ENCODE results near the gene TARDBP.
"Not testable (repeated sequence)": the region's sequence is repeated elsewhere in the genome, so short reads cannot be mapped to it uniquely, and the experiment has no call there.

Gene TARDBP

DNA sequence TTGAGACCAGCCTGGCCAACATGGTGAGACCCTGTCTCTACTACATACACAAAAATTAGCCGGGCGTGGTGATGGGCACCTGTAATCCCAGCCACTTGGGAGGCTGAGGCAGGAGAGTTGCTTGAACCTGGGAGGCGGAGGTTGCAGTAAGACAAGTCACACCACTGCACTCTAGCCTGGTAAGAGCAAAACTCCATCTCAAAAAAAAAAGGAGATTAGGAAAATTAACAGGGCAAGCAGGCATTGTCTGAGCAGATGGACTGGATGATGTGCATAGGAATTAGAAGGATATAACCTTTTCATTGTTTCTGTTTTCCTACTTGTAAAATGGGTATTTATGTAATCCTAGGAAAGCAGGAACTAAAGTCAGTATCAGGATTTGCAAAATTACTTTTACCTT is 15.6 kb downstream of the TARDBP start:
- H3K9me3 ChIP-seq (ENCODE audit: control insufficient read depth, insufficient read depth, low read length), result no peaks in the 10 kb centered on the region
- H3K4me1 ChIP-seq (ENCODE audit: control insufficient read depth, insufficient read depth, low read length), result no peaks in the 10 kb centered on the region
- peaks cover 43% of the 10 kb centered on the region for H3K36me3 ChIP-seq (ENCODE audit: control insufficient read depth, insufficient read depth, low read length)
- no peak overlapping the region for H3K9ac ChIP-seq (ENCODE audit: low read depth, low read length)
- no peak overlapping the region for H3K4me3 ChIP-seq (ENCODE audit: low read depth, low read length)
- no peaks in the 10 kb centered on the region for H3K27me3 ChIP-seq (ENCODE audit: control insufficient read depth, insufficient read depth, low read length)
- no peak overlapping the region for H3K27ac ChIP-seq (ENCODE audit: low read depth, low read length)

DNA sequence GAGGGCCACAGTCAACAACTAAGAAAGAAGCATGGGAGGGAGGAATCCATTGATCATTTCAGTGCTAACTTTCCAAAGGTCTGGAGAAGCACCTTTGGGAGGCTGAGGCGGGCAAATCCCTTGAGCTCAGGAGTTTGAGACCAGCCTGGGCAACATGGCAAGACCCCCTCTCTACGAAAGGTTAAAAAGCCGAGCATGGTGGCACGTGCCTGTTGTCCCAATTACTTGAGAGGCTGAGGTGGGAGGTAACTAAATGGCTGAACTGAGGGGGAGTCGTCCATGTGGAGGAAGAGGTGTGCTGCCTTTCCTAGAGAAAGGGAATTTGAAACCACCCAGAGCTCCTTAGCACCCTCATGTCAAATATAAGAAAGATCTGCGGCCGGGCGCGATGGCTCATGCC is 18.4 kb downstream of the TARDBP start:
- Histone ChIP-seq H3K4me1 (ENCODE audit: control insufficient read depth, insufficient read depth, low read length) (no peaks in the 10 kb centered on the region), H3K36me3 (ENCODE audit: control insufficient read depth, insufficient read depth, low read length) (peaks cover 14% of the 10 kb centered on the region), H3K4me3 (ENCODE audit: low read depth, low read length) (no peak overlapping the region), H3K9ac (ENCODE audit: low read depth, low read length) (no peak overlapping the region), H3K9me3 (ENCODE audit: control insufficient read depth, insufficient read depth, low read length) (no peaks in the 10 kb centered on the region), H3K27me3 (ENCODE audit: control insufficient read depth, insufficient read depth, low read length) (no peaks in the 10 kb centered on the region), H3K27ac (ENCODE audit: low read depth, low read length) (peak overlapping the region; percentile 29)

DNA sequence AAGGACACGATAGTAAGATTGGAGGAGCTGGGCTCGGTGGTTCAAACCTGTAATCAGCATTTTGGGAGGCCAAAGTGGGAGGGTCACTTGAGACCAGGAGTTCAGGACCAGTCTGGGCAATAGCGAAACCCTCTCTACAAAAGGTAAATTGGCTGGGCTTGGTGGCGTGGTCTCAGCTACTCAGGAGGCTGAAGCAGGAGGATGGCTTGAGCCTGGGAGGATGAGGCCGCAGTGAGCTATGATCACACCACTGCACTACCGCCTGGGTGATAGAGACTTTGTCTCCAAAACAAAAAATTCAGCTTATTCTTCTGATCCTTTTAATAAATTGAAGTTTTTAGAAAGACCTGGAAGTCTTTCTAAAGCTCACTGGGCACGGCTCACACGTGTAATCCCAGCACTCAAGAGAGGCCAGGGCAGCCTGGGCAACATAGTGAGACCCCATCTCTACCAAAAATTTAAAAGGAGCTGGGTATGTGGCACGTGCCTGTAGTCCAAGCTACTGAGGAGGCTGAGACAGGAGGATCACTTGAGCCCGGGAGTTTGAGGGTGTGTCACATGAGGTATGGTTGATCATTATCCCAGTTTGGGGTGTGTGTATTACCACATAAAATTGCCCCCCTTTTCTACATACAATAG is 19.3 kb downstream of the TARDBP start:
- no peak overlapping the region for H3K9ac ChIP-seq (ENCODE audit: low read depth, low read length)
- H3K9me3 ChIP-seq (ENCODE audit: control insufficient read depth, insufficient read depth, low read length), result no peaks in the 10 kb centered on the region
- no peak overlapping the region for H3K4me3 ChIP-seq (ENCODE audit: low read depth, low read length)
- no peaks in the 10 kb centered on the region for H3K4me1 ChIP-seq (ENCODE audit: control insufficient read depth, insufficient read depth, low read length)
- no peaks in the 10 kb centered on the region for H3K27me3 ChIP-seq (ENCODE audit: control insufficient read depth, insufficient read depth, low read length)
- peaks cover 5% of the 10 kb centered on the region for H3K36me3 ChIP-seq (ENCODE audit: control insufficient read depth, insufficient read depth, low read length)
- no peak overlapping the region for H3K27ac ChIP-seq (ENCODE audit: low read depth, low read length)

DNA sequence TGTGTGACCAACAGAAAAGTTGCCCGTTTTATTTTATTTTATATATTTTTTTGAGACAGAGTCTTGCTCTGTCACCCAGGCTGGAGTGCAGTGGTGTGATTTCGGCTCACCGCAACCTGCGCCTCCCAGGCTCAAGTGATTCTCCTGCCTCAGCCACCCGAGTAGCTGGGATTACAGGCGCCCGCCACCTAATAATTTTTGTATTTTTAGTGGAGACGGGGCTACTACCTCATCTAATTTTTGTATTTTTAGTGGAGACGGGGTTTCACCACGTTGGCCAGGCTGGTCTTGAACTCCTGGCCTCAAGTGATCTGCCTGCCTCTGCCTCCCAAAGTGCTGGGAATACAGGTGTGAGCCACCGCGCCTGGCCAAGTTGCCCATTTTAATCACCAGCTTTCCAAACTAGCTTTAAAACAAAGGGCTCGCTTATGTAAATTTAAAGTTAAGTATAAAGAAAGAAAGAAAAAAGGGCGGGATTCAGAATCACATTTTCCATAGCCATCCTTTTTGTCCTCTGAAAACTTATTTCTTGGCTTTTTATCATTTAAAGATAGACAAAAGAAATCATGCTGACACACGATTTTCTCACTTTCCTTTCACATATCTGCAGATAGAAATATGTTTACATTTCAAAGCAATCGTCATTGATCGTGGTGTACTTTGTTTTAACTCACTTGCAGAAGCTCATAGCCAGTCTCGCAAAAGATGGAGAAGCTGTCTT is 24.7 kb downstream of the TARDBP start:
- H3K27me3 ChIP-seq (ENCODE audit: control insufficient read depth, insufficient read depth, low read length); H3K4me3 ChIP-seq (ENCODE audit: low read depth, low read length); H3K36me3 ChIP-seq (ENCODE audit: control insufficient read depth, insufficient read depth, low read length); H3K9ac ChIP-seq (ENCODE audit: low read depth, low read length); H3K4me1 ChIP-seq (ENCODE audit: control insufficient read depth, insufficient read depth, low read length); H3K9me3 ChIP-seq (ENCODE audit: control insufficient read depth, insufficient read depth, low read length); H3K27ac ChIP-seq (ENCODE audit: low read depth, low read length): not testable (repeated sequence)

DNA sequence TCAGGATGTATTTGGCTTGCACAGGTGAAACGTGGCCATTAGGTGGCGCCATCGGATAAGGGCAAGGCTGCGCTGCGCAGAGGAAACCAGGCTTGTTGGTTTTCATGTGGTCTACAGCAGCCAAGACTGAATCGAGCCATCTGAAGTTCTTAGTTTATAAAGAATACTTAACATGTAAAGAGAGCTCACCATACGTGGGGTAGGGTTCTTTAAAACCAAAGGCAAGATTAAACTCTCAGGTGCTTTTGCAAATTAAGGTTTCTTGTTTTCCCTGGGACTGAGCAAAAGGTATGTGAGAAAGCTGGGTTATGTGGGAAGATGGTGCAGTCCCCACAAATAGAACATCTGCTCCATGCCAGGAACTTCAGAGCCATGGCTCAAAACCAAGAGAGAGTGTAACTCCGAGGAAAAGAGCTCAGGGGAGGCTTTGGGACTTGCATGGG is 25.3 kb downstream of the TARDBP start:
- Histone ChIP-seq H3K4me1 (ENCODE audit: control insufficient read depth, insufficient read depth, low read length) (no peaks in the 10 kb centered on the region), H3K36me3 (ENCODE audit: control insufficient read depth, insufficient read depth, low read length) (no peaks in the 10 kb centered on the region), H3K27me3 (ENCODE audit: control insufficient read depth, insufficient read depth, low read length) (no peaks in the 10 kb centered on the region), H3K4me3 (ENCODE audit: low read depth, low read length) (no peak overlapping the region), H3K9ac (ENCODE audit: low read depth, low read length) (no peak overlapping the region), H3K27ac (ENCODE audit: low read depth, low read length) (no peak overlapping the region), H3K9me3 (ENCODE audit: control insufficient read depth, insufficient read depth, low read length) (no peaks in the 10 kb centered on the region)

DNA sequence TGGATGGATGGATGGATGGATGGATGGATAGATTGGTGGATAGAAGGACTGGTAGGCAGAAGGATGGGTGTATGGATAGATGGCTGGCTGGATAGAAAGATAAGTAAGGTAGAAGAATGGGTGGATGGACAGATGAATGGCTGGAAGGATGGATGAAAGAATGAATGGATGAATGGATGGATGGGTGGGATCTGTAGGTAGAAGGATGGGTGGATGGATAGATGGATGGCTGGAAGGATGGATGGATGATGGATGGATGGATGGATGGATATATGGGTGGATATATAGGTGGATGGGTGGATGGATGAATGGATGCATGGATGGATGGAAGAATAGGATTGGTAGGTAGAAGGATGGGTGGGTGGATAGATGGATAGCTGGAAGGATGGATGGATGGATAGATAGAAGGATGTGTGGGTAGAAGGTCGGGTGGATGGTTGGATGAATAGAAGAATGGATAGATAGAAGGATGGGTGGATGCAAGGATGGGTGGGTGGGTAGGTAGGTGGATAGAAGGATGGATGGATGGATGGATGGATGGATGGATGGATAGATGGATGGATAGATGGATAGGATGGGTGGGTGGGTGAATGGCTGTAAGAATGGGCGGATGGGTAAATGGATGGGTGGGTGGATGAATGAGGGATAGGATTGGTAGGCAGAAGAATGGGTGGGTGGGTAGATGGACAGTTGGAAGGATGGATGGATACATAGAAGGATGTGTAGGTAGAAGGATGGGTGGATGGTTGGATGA is 27.1 kb downstream of the TARDBP start:
- no peaks in the 10 kb centered on the region for H3K4me1 ChIP-seq (ENCODE audit: control insufficient read depth, insufficient read depth, low read length)
- H3K4me3 ChIP-seq (ENCODE audit: low read depth, low read length), result no peak overlapping the region
- no peak overlapping the region for H3K9ac ChIP-seq (ENCODE audit: low read depth, low read length)
- no peaks in the 10 kb centered on the region for H3K36me3 ChIP-seq (ENCODE audit: control insufficient read depth, insufficient read depth, low read length)
- no peaks in the 10 kb centered on the region for H3K27me3 ChIP-seq (ENCODE audit: control insufficient read depth, insufficient read depth, low read length)
- no peaks in the 10 kb centered on the region for H3K9me3 ChIP-seq (ENCODE audit: control insufficient read depth, insufficient read depth, low read length)
- H3K27ac ChIP-seq (ENCODE audit: low read depth, low read length), result no peak overlapping the region

DNA sequence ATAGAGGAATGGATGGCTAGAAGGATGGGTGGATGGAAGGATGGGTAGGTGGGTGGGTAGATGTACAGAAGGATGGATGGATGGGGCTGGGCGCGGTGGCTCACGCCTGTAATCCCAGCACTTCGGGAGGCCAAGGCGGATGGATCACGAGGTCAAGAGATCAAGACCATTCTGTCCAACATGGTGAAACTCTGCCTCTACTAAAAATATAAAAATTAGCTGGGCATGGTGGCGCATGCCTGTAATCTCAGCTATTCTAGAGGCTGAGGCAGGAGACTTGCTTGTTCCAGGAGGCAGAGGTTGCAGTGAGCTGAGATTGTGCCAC is 27.6 kb downstream of the TARDBP start:
- not testable (repeated sequence) for H3K9me3 ChIP-seq (ENCODE audit: control insufficient read depth, insufficient read depth, low read length); H3K4me1 ChIP-seq (ENCODE audit: control insufficient read depth, insufficient read depth, low read length); H3K27ac ChIP-seq (ENCODE audit: low read depth, low read length); H3K4me3 ChIP-seq (ENCODE audit: low read depth, low read length); H3K9ac ChIP-seq (ENCODE audit: low read depth, low read length); H3K36me3 ChIP-seq (ENCODE audit: control insufficient read depth, insufficient read depth, low read length); H3K27me3 ChIP-seq (ENCODE audit: control insufficient read depth, insufficient read depth, low read length)

DNA sequence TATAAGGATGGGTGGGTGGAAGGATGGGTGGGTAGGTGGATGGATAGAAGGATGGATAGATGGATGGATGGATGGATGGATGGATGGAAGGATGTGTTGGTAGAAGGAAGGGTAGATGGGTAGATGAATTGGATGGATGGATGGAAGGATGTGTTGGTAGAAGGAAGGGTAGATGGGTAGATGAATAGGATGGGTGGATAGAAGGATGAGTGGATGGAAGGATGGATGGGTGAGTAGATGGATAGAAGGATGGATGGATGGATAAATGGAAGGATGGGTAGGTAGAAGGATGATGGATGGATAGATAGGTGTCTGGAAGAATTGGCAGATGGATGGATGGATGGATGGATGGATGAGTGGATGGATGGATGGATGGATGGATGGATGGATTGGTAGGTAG is 28.6 kb downstream of the TARDBP start:
- Histone ChIP-seq H3K27me3 (ENCODE audit: control insufficient read depth, insufficient read depth, low read length) (no peaks in the 10 kb centered on the region), H3K4me1 (ENCODE audit: control insufficient read depth, insufficient read depth, low read length) (no peaks in the 10 kb centered on the region), H3K36me3 (ENCODE audit: control insufficient read depth, insufficient read depth, low read length) (no peaks in the 10 kb centered on the region), H3K4me3 (ENCODE audit: low read depth, low read length) (no peak overlapping the region), H3K9me3 (ENCODE audit: control insufficient read depth, insufficient read depth, low read length) (no peaks in the 10 kb centered on the region), H3K9ac (ENCODE audit: low read depth, low read length) (no peak overlapping the region), H3K27ac (ENCODE audit: low read depth, low read length) (no peak overlapping the region)

DNA sequence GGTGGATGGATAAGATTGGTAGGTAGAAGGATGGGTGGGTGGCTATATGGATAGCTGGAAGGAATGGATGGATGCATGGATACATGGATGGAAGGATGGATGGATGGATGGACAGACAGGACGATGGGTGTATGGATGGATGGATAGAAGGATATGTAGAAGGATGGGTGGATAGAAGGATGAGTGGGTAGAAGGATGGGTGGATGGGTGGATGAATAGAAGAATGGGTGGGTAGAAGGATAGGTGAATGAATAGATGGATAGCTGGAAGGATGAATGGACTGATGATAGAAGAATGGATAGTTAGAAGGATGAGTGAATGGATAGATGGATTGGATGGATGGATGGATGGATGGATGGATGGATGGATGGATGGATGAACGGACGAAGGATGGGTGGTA is 29.6 kb downstream of the TARDBP start:
- no peak overlapping the region for H3K9ac ChIP-seq (ENCODE audit: low read depth, low read length)
- no peaks in the 10 kb centered on the region for H3K4me1 ChIP-seq (ENCODE audit: control insufficient read depth, insufficient read depth, low read length)
- H3K27ac ChIP-seq (ENCODE audit: low read depth, low read length), result no peak overlapping the region
- no peaks in the 10 kb centered on the region for H3K36me3 ChIP-seq (ENCODE audit: control insufficient read depth, insufficient read depth, low read length)
- no peak overlapping the region for H3K4me3 ChIP-seq (ENCODE audit: low read depth, low read length)
- H3K27me3 ChIP-seq (ENCODE audit: control insufficient read depth, insufficient read depth, low read length), result no peaks in the 10 kb centered on the region
- no peaks in the 10 kb centered on the region for H3K9me3 ChIP-seq (ENCODE audit: control insufficient read depth, insufficient read depth, low read length)

DNA sequence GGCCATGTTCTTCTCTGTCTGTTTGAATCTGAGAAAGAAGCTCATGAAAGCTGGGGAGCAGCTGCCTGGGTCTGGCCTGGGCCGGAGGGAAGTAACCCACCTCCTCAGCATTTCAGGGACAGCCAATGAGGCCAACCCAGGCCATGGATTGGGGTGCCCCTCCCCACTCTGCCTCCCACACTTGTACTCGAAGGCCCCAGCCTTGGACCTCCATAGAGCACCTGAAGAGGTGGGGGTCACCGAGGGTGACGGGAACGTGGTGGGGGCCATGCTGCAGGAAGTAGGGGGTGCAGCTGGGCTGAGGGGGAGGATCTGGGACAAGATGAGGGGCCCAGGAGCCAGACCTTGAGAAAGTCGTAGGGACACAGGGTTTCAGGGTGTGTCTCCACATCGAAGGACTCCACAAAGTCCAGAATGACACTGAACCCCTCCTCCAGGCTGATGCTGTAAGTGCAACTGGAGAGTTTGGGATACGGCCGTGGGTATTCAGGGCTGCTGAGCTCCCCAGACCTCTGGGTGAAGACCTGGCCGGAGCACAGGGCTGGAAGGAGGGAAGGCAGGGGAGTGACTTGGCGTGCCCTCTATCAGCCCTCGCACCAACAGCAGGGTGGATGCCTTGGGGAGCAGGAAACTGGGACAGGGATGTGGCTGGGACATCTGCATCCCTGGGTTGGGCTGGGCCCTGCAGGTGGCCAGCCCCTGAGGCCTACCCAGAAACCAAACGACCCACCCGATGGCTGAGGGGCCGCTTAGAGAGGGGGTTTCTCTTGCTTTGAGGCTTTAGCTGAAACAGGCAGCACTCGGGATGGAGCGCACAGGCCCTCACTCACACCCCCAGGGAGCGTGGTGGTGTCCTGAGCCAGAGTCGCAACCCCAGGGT is 30.8 kb downstream of the TARDBP start:
- Histone ChIP-seq H3K4me3 (ENCODE audit: low read depth, low read length) (no peak overlapping the region), H3K9me3 (ENCODE audit: control insufficient read depth, insufficient read depth, low read length) (no peaks in the 10 kb centered on the region), H3K9ac (ENCODE audit: low read depth, low read length) (no peak overlapping the region), H3K4me1 (ENCODE audit: control insufficient read depth, insufficient read depth, low read length) (no peaks in the 10 kb centered on the region), H3K27me3 (ENCODE audit: control insufficient read depth, insufficient read depth, low read length) (no peaks in the 10 kb centered on the region), H3K36me3 (ENCODE audit: control insufficient read depth, insufficient read depth, low read length) (no peaks in the 10 kb centered on the region), H3K27ac (ENCODE audit: low read depth, low read length) (no peak overlapping the region)

All from HUES48 (cell line).